Fibroblast of upper back skin (primary cell): ENCODE results near the gene CD300E.

Source experiments
- DNase-seq: peaks from one replicate; pipeline ENCODE4 v3.0.0-alpha.2; 2013

CD300E gene

GRCh38 chr17:74561586-74561985 is 62.0 kb downstream of the CD300E start:
- DNase-seq = no peak
